GM18870 (cell line): ENCODE data around the gene NUDT4.
A peak's percentile ranks its signal among the peaks of the same experiment; 100 is the strongest.

Experiments used
- ATAC-seq: cut with Tn5 transposase; IDR thresholded peaks from one replicate; pipeline ENCODE4 v1.9.1; 2021; ENCODE audit warnings: moderate library complexity; ENCODE audit not compliant: unreplicated experiment

The NUDT4 gene

GRCh38 chr12:93377252-93378195, at the start of gene NUDT4:
NUDT4 (plus strand) TSS chr12:93377925; CDS start chr12:93378323, 398 bp downstream.
- peak; percentile 34 for ATAC-seq

- no peak for ATAC-seq
Observed at GRCh38 chr12:93333054-93333453, 44.7 kb upstream of the NUDT4 start.

GRCh38 chr12:93333828-93334227, 43.9 kb upstream of the NUDT4 start:
- no peak for ATAC-seq

GRCh38 chr12:93335603-93336162, 42.0 kb upstream of the NUDT4 start:
- no peak for ATAC-seq

DNA sequence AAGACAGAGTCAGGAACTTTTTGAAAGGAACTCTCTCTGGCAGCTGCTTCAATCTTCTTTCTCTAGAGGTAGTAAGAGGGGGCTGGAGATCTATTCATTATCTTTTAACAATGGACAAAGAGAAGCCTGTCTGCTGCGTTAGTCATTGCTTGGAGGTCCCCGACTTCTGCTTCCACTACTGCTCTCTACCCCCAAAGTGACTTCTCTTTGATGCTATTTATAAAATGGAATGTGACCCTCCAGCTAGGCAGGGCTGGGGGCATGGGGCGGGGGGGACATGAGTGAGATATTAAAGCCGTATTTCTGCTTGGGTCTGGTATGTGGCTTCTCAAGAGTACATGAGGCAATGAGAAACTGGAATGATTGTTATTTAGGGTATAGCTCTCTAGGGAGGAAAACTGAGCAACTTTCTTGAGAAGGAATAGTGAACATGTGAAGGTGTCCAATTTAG, 41.4 kb upstream of the NUDT4 start:
- no peak for ATAC-seq

DNA sequence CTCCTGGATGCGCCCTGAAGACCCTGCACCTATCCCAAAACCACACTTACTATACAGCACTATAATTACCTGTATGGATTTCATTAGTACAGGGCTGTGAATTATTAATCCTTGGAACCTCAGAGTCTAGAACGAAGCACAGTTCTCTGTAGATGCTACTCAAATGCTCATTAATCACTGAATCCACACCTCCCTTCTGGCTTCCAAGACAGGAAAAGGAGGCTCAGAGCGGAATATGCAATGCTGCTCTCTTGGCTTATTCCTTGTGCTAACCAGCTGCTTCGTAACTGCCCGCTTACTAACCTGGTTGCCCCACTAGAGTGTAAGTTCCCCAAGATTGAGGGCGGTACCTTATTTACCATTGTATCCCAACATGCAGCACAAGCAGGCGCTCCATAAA, 39.1 kb upstream of the NUDT4 start:
- ATAC-seq, result no peak

GRCh38 chr12:93339695-93340094, 38.0 kb upstream of the NUDT4 start:
- no peak for ATAC-seq

- no peak for ATAC-seq
Observed at GRCh38 chr12:93341409-93342049, 36.2 kb upstream of the NUDT4 start.

- ATAC-seq, result no peak
Observed at GRCh38 chr12:93347054-93347785, 30.5 kb upstream of the NUDT4 start.

GRCh38 chr12:93348575-93349435, 28.9 kb upstream of the NUDT4 start:
- no peak for ATAC-seq

- no peak for ATAC-seq
Observed at GRCh38 chr12:93351726-93352125, 26.0 kb upstream of the NUDT4 start.

- no peak for ATAC-seq
Observed at GRCh38 chr12:93352321-93352720, 25.4 kb upstream of the NUDT4 start.

- no peak for ATAC-seq
Observed at GRCh38 chr12:93356214-93356613, 21.5 kb upstream of the NUDT4 start.

DNA sequence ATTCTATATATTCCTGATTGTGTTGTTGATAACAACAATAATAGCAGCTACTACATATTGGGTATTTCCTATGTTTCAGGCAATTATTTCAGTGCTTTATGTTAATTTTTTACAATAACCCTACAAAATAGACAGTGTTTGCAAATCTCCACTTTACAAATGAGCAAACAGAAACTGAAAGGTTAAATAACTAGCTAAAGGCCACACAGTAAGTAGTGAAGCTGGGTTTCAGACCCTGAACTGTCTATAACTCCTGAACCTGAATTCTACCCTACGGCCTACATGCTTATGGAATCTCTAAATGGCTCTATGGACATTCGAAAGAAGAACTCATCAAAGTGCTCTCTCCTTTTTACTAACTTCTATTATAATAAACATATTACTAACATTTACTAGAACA, 19.7 kb upstream of the NUDT4 start:
- peak; percentile 88 for ATAC-seq

DNA sequence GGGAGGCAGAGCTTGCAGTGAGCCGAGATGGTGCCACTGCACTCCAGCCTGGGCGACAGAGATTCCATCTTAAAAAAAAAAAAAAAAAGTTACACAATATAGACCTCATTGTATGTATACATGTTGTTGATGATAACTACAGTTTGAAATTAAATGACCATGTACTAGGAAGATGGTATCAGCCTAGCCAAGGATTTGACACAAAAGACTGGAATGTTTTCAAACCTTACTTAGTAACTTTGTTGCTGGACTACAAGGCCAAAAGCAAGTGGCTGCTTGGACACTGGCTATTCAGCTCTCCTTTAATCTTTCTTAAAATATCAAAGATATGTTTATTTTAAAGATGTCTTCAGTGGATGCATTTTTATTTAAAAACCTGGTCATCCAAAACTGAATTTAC, 18.9 kb upstream of the NUDT4 start:
- ATAC-seq, result no peak

GRCh38 chr12:93360688-93361087, 17.0 kb upstream of the NUDT4 start:
- no peak for ATAC-seq

GRCh38 chr12:93361151-93361919, 16.4 kb upstream of the NUDT4 start:
- ATAC-seq, result no peak

DNA sequence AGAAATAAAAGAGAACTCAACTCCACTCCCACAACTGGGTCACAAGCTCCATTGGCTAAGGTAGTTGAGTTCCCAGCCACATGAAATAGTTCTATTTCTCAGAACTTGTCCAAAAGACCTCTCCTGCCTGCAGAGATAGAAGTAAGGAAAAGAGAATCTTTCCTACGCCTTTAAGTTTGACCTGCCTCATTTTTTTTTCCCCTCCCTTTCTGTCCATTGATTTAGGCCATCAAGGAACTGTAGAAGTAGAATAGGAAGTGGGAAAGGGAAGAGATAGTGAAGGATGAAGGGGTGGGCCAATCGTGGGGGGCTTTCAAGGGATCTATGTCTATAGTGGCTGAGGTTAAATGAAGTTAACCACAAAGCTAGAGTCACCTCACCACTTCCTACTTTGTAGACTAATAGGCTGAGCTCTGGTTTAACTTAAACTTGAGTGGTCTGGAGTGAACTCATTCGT, 13.9 kb upstream of the NUDT4 start:
- no peak for ATAC-seq
